H9 (cell line): ENCODE data around the gene SNUPN. TPM values are rescaled to one million over a fixed set of nuclear protein-coding genes. Genes with fewer than 3 reads are reported as not detected.

Experiments used
- DNase-seq: peaks from one replicate; pipeline ENCODE4 v3.0.0-alpha.2; 2017
- H2AFZ ChIP-seq: one replicate; pipeline ENCODE4 v1.6.1; 2013; ENCODE audit warnings: mild to moderate bottlenecking, low read length, control low read depth, moderate library complexity
- H2AK5ac ChIP-seq: 2 replicates; pipeline ENCODE4 v1.6.1; 2013; ENCODE audit warnings: low read length, control low read depth, mixed read lengths; ENCODE audit not compliant: insufficient read length
- H2BK120ac ChIP-seq: one replicate; pipeline ENCODE4 v1.6.1; 2013; ENCODE audit warnings: low read depth, mild to moderate bottlenecking, low read length, control low read depth, inconsistent platforms; ENCODE audit not compliant: poor library complexity, severe bottlenecking
- H2BK12ac ChIP-seq: 2 replicates; pipeline ENCODE4 v1.6.1; 2013; ENCODE audit warnings: low read length, control low read depth, mixed read lengths, low read depth; ENCODE audit not compliant: insufficient read length
- H2BK15ac ChIP-seq: 2 replicates; pipeline ENCODE4 v1.6.1; 2013; ENCODE audit warnings: low read depth, low read length, control low read depth
- H2BK20ac ChIP-seq: one replicate; pipeline ENCODE4 v1.6.1; 2013; ENCODE audit warnings: low read depth, mild to moderate bottlenecking, low read length, control low read depth, inconsistent platforms; ENCODE audit not compliant: poor library complexity, severe bottlenecking
- H2BK5ac ChIP-seq: 2 replicates; pipeline ENCODE4 v1.6.1; 2013; ENCODE audit warnings: low read length, control low read depth, mixed read lengths; ENCODE audit not compliant: insufficient read length
- H3K14ac ChIP-seq: 2 replicates; pipeline ENCODE4 v1.6.1; 2013; ENCODE audit warnings: low read length, control low read depth; ENCODE audit not compliant: insufficient read depth
- H3K18ac ChIP-seq: 2 replicates; pipeline ENCODE4 v1.6.1; 2013; ENCODE audit warnings: low read depth, mild to moderate bottlenecking, mixed read lengths, low read length, control low read depth; ENCODE audit not compliant: insufficient read length
- H3K23ac ChIP-seq: 2 replicates; pipeline ENCODE4 v1.6.1; 2013; ENCODE audit warnings: low read length, control low read depth, mixed read lengths, low read depth; ENCODE audit not compliant: insufficient read length
- H3K23me2 ChIP-seq: 2 replicates; pipeline ENCODE4 v1.6.1; 2013; ENCODE audit warnings: low read depth, mild to moderate bottlenecking, mixed read lengths, low read length, control low read depth; ENCODE audit not compliant: insufficient read length, poor library complexity, severe bottlenecking
- H3K27ac ChIP-seq: 2 replicates; pipeline ENCODE4 v1.5.1; 2013; ENCODE audit warnings: low read length, control low read depth, mixed read lengths, low read depth; ENCODE audit not compliant: insufficient read length
- H3K27me3 ChIP-seq: 2 replicates; pipeline ENCODE4 v1.6.1; 2013; ENCODE audit warnings: low read length, control low read depth, inconsistent platforms; ENCODE audit not compliant: insufficient read depth
- H3K4ac ChIP-seq: 2 replicates; pipeline ENCODE4 v1.6.1; 2013; ENCODE audit warnings: low read depth, mild to moderate bottlenecking, control low read depth, inconsistent platforms, low read length, moderate library complexity
- H3K4me1 ChIP-seq: 2 replicates; pipeline ENCODE4 v1.6.1; 2013; ENCODE audit warnings: low read length, control low read depth, inconsistent platforms; ENCODE audit not compliant: insufficient read depth
- H3K4me2 ChIP-seq: 2 replicates; pipeline ENCODE4 v1.6.1; 2013; ENCODE audit warnings: low read length, control low read depth, mixed read lengths; ENCODE audit not compliant: insufficient read length, insufficient read depth
- H3K56ac ChIP-seq: 2 replicates; pipeline ENCODE4 v1.6.1; 2013; ENCODE audit warnings: low read depth, mild to moderate bottlenecking, mixed read lengths, low read length, control low read depth; ENCODE audit not compliant: insufficient read length
- H3K79me1 ChIP-seq: 2 replicates; pipeline ENCODE4 v1.6.1; 2013; ENCODE audit warnings: low read depth, mild to moderate bottlenecking, moderate library complexity, low read length, control low read depth, inconsistent platforms; ENCODE audit not compliant: insufficient read depth, poor library complexity, severe bottlenecking
- H3K79me2 ChIP-seq: 2 replicates; pipeline ENCODE4 v1.6.1; 2013; ENCODE audit warnings: low read length, control low read depth, inconsistent platforms; ENCODE audit not compliant: insufficient read depth
- H3K9ac ChIP-seq: 2 replicates; pipeline ENCODE4 v1.6.1; 2013; ENCODE audit warnings: low read length, control low read depth, mixed read lengths; ENCODE audit not compliant: insufficient read length; ENCODE audit errors: extremely low read depth
- H3K9me3 ChIP-seq: one replicate; pipeline ENCODE4 v1.6.1; 2013; ENCODE audit warnings: low read depth, low read length, inconsistent platforms; ENCODE audit not compliant: control insufficient read depth
- H3T11ph ChIP-seq: one replicate; pipeline ENCODE4 v1.6.1; 2013; ENCODE audit warnings: mild to moderate bottlenecking, low read length, control low read depth, inconsistent platforms
- H4K20me1 ChIP-seq: one replicate; pipeline ENCODE4 v1.6.1; 2013; ENCODE audit not compliant: control insufficient read depth, insufficient read length, insufficient read depth
- H4K5ac ChIP-seq: 2 replicates; pipeline ENCODE4 v1.6.1; 2013; ENCODE audit warnings: low read depth, mild to moderate bottlenecking, mixed read lengths, low read length, control low read depth; ENCODE audit not compliant: insufficient read length
- H4K8ac ChIP-seq: replicated peaks from 2 replicates; pipeline ENCODE4 v1.6.1; 2013; ENCODE audit warnings: low read length, control low read depth, mixed read lengths, low read depth; ENCODE audit not compliant: insufficient read length
- H4K91ac ChIP-seq: 2 replicates; pipeline ENCODE4 v1.6.1; 2013; ENCODE audit warnings: low read depth, mild to moderate bottlenecking, moderate library complexity, mixed read lengths, low read length, control low read depth; ENCODE audit not compliant: insufficient read length
- H3K27ac Mint-ChIP-seq, 3 experiments: 2 replicates in 2 of 3; 3 replicates in 1 of 3; pipeline ENCODE4 v1.8.0; 2020 to 2021; ENCODE audit warnings: mixed read lengths in 3 of 3, mild to moderate bottlenecking in 1 of 3, moderate library complexity in 1 of 3
- H3K27me3 Mint-ChIP-seq: 2 replicates; pipeline ENCODE4 v1.8.0; 2021; ENCODE audit warnings: low read depth, mild to moderate bottlenecking, moderate library complexity, mixed read lengths
- H3K36me3 Mint-ChIP-seq, 3 experiments: 2 replicates in 2 of 3; 3 replicates in 1 of 3; pipeline ENCODE4 v1.8.0; 2020 to 2021; ENCODE audit warnings: low read depth in 3 of 3, mixed read lengths in 3 of 3; ENCODE audit not compliant: insufficient read depth in 1 of 3
- H3K4me1 Mint-ChIP-seq, 2 experiments: 2 replicates each; pipeline ENCODE4 v1.8.0; 2020; ENCODE audit warnings: mixed read lengths in 2 of 2
- H3K4me3 Mint-ChIP-seq, 2 experiments: 2 replicates in 1 of 2; 3 replicates in 1 of 2; pipeline ENCODE4 v1.8.0; 2020 to 2021; ENCODE audit warnings: mild to moderate bottlenecking in 2 of 2, mixed read lengths in 2 of 2, moderate library complexity in 1 of 2
- H3K9me3 Mint-ChIP-seq, 2 experiments: 2 replicates in 1 of 2; 3 replicates in 1 of 2; pipeline ENCODE4 v1.8.0; 2020; ENCODE audit warnings: mild to moderate bottlenecking in 2 of 2, mixed read lengths in 2 of 2, moderate library complexity in 1 of 2
- whole genome bisulfite sequencing: extraction: QIAGEN DNeasy Blood & Tissue Kit; methylation state at CpG from one replicate; pipeline ENCODE4 v1.1.7; 2013; ENCODE audit warnings: missing lambda C conversion rate, low lambda C conversion rate, mixed read lengths; ENCODE audit not compliant: insufficient read length; ENCODE audit errors: extremely low coverage; 5-methylcytosine and 5-hydroxymethylcytosine counted together
- total RNA-seq: library from RNA; stranded (reverse); gene quantifications from 2 replicates; pipeline ENCODE4 v1.2.1, GENCODE V29; 2021
- TF ChIP-seq, protein P1 (sequence below): fragments of 200-600 bp; sonication (generic); conservative IDR thresholded peaks from 3 replicates; pipeline ENCODE4 v1.8.0; 2021; ENCODE audit warnings: antibody characterized with exemption, mild to moderate bottlenecking

SNUPN gene
- total RNA-seq, 1 experiment from 2014 or later: 32.7 TPM

DNA sequence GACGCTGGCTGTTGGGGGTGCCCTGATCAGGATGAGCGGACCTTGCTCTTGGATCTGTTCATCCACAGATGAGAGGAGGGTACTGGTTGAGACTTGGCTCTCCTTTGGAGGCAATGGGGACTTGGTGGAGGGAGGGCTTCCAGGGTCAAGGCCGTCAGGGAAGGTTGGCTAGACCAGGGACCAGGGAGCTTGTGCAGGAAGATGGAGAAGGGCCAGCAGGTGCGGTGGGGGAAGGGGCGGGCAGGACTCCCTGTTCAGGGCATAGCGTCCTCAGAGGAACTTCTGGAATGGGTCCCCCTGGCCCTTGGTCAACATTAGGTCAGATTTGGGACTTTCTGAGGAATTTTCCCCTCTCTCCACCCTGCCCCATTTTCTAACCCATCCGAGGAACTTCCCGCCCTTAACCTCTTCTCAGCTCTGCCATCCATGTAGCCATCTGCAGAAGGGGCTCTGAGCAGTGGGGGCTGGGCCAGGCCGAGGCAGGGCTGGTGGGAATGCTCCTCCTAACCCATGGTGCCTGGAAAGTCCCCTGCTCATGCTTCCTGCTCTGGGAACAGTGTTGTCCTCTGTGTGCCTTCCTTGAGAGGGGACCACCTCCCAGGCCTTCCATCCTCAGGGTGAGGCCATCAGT is 33.7 kb upstream of the SNUPN start:
- Mint-ChIP-seq H3K27me3 (no peaks in the 10 kb centered on the region), H3K9me3 (no peaks in the 10 kb centered on the region), H3K36me3 (peaks cover 18 to 36% (median 30%) of the 10 kb centered on the region in 3 experiments), H3K4me3 (no peak overlapping the region), H3K4me1 (peaks cover 0 to 8% of the 10 kb centered on the region in 2 experiments; a peak in 1 of 4 replicates), H3K27ac (peak overlapping the region in 2 of 3 experiments; percentile 57 to 74; a peak in 2 of 7 replicates)
- no peak overlapping the region for H2BK20ac ChIP-seq
- H3K79me2 ChIP-seq: no peaks in the 10 kb centered on the region
- H3K4me2 ChIP-seq: no peak overlapping the region
- no peaks in the 10 kb centered on the region for H3K27me3 ChIP-seq
- H4K20me1 ChIP-seq: no peaks in the 10 kb centered on the region
- no peak overlapping the region for H3K4ac ChIP-seq
- H3K27ac ChIP-seq: no peak overlapping the region
- DNase-seq: no peak
- no peak overlapping the region for H2BK15ac ChIP-seq
- H2AK5ac ChIP-seq: no peak overlapping the region
- no peak overlapping the region for H3K14ac ChIP-seq
- H4K8ac ChIP-seq: no peak overlapping the region
- no peak overlapping the region for H4K91ac ChIP-seq
- TF ChIP-seq, protein P1, sequence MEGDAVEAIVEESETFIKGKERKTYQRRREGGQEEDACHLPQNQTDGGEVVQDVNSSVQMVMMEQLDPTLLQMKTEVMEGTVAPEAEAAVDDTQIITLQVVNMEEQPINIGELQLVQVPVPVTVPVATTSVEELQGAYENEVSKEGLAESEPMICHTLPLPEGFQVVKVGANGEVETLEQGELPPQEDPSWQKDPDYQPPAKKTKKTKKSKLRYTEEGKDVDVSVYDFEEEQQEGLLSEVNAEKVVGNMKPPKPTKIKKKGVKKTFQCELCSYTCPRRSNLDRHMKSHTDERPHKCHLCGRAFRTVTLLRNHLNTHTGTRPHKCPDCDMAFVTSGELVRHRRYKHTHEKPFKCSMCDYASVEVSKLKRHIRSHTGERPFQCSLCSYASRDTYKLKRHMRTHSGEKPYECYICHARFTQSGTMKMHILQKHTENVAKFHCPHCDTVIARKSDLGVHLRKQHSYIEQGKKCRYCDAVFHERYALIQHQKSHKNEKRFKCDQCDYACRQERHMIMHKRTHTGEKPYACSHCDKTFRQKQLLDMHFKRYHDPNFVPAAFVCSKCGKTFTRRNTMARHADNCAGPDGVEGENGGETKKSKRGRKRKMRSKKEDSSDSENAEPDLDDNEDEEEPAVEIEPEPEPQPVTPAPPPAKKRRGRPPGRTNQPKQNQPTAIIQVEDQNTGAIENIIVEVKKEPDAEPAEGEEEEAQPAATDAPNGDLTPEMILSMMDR: no peak
- H2AFZ ChIP-seq: no peak overlapping the region
- WGBS: no CpG with 5 or more reads among the region's 9 CpGs
- H2BK120ac ChIP-seq: no peak overlapping the region
- 0 out of 2 replicates have a peak, but pooled peaks cover 2% of the 10 kb centered on the region for H3K4me1 ChIP-seq
- H3K23me2 ChIP-seq: no peaks in the 10 kb centered on the region
- H3K23ac ChIP-seq: no peak overlapping the region
- no peak overlapping the region for H4K5ac ChIP-seq
- H3K9me3 ChIP-seq: no peaks in the 10 kb centered on the region
- no peaks in the 10 kb centered on the region for H3K79me1 ChIP-seq
- no peak overlapping the region for H2BK12ac ChIP-seq
- no peak overlapping the region for H3K56ac ChIP-seq
- H3T11ph ChIP-seq: no peak overlapping the region
- no peak overlapping the region for H3K9ac ChIP-seq
- H2BK5ac ChIP-seq: no peak overlapping the region
- H3K18ac ChIP-seq: no peak overlapping the region
